CD1c-positive myeloid dendritic cell (primary cell): ENCODE results near the gene TPPP3.

Experiments
- DNase-seq: peaks from one replicate; pipeline ENCODE4 v3.0.0-alpha.2; 2016; ENCODE audit errors: extremely low spot score

Gene TPPP3

DNA sequence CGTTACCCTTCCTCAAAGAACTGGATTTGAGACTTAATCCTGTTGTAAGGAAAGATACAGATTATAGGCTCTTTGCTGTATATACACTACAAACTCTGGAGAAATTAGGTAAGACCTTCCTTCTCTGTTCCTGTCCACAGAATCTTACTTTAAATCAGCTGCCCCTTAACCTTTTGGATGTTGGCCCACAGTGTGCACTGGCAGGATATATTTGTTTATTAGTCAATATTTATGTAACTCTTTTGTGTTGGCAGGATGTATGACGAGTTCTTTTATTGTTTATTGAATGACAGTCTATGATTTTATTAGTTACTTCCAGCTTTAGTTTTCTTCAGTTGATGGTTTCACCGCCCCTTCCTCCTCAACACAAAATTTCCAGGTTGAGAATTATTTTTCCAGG lies 47.0 kb downstream of the TPPP3 start:
- DNase-seq = no peak

DNA sequence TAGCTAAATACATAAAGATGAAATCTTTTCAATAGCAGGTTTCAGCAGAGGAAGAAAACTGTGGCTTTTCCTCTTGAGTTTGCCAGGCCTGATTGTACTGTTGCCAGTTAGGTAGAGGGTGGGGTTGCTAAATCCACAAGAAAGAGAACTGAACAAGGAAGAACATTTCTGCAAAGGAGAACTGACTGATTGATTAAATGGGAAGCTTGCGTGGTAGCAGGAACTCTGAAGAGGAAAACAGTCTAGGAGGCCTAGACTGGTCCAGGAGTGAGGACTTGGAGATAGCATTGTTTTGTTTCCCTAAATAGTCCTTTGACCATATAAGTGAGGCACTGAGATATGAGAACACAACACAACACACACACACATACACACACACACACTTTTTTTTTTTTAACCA lies 47.9 kb downstream of the TPPP3 start:
- peak; percentile 25 for DNase-seq

DNA sequence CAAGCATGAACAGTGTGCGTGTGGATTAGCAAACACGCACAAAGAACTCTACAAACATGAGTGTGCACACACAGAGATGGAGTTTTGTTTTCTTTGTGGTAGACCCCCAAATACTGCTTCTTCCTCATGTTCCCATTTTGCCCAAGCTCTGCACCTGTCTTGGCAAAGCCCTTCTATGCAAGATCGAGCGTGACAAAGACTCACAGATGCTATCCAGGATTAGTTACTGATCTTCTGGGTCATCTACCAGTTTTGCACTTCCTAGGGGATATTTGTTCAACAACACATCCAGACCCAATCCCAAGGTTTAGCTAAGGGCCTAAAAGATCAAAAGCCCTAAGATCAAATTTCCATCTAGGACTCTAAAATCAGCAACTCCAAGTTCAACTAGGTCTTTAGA lies 50.7 kb downstream of the TPPP3 start:
- DNase-seq = no peak

DNA sequence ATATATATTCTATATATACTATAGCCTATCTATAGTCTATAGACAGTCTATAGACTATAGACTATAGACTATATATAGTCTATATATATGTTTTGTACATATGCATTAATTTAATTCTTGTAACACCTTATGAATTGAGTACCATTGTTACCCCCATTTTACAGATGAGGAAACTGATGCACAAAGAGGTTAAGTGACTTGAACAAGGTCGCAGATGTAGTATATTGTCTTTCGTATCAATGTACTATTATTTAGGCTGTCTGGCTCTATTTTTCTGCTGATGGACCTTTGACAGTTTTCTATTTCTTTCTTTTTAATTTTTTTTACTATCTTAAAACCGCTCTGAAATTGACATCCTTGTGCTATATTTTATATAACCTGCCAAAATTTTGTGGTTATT lies 52.0 kb downstream of the TPPP3 start:
- DNase-seq = no peak
